ENCODE results near the gene OR2F1.
A peak's percentile ranks its signal among the peaks of the same experiment; 100 is the strongest.
"Not testable (repeated sequence)": the region's sequence is repeated elsewhere in the genome, so short reads cannot be mapped to it uniquely, and the experiment has no call there.

OR2F1 gene

GRCh38 chr7:144009361-144009760, 54.7 kb downstream of the OR2F1 start:
- no peak for DNase-seq

DNA sequence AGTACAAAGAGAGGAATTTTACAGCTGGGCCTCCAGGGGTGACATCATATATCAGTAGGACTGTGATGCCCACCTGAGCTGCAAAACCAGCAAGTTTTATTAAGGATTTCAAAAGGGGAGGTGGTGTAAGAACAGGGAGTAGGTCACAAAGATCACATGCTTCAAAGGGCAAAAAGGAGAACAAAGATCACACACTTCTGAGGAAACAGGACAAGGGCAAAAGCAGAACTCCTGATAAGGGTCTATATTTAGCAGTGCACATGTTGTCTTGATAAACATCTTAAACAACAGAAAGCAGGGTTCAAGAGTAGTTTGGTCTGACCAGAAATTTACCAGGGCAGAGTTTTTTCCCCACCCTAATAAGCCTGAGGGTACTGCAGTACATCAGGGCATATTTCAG, 55.4 kb downstream of the OR2F1 start:
- DNase-seq, result not testable (repeated sequence)

GRCh38 chr7:144010821-144011220, 56.2 kb downstream of the OR2F1 start:
- DNase-seq, result not testable (repeated sequence)

DNA sequence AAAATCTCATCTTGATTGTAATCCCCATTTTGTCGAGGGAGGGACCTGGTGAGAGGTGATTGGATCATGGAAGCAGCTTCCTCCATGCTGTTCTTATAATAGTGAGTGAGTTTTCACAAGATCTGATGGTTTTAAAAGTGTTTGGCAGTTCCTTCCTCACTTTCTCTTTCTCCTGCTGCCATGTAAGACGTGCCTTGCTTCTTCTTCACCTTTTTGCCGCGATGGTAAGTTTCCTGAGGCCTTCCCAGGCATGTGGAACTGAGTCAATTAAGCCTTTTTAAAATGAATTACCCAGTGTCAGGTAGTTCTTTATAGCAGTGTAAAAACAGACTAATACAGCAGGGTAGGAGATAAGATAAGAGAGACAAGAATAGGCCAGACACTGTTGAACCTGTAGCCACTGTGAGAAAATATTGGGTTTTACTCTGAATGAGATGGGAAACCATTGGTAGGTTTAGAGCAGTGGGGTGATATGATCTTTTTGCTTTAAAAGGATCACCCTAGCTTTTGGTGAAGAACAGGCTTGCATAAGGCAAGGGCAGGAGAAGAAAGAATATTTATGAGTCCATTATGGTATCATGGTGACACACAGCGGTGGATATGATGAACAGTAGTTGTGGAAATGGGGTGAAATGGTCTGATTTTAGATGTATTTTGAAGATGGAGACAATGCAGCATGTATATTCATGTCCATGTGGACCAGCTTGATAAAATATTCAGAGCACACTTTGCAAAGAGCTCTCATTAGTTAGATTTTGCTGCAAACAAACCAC, 57.0 kb downstream of the OR2F1 start:
- peak; percentile 63 for DNase-seq
